Measurements from ENCODE around the gene LCE5A. TPM values are rescaled to one million over a fixed set of nuclear protein-coding genes. Genes with fewer than 3 reads are reported as not detected.

LCE5A gene
- total RNA-seq, 1 experiment from 2014 or later, result not detected

DNA sequence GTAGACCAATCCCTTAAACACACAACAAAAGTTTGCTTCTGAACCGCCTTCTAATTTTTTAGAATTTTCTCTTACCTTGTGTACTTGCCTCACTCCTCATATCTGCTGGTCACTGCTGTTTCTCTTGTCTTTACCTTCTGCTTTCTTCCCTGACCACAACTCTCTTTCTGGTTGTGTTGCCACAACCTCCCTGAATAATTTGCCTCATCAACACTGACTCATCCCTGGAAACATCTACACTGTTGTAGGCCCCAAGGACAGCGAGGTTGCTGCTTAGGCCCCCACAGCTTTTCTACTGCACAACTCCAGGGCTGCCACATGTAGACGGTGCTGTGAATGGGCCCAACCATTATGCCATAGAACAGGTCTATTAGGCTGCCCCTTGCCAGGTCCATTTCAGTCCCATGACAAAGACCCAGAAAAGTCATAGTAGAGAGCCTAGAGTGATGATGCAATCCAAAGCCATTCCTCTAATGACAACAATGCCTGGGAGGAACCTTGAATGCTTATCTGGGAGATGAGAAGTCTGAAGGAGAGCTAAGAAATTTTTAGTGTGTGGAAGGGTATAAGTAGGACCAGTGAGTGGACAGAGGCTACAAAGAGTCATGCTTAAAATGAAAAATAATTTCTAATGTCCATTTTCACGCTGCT lies 36.6 kb upstream of the LCE5A start:
- no peak for ATAC-seq
- CTCF ChIA-PET, result no interaction called here
- in situ Hi-C loops (cut with HindIII; ENCODE audit: low pct_unique_long_range_greater_than_20kb, low sequenced_read_pairs) (no loop called here), intact Hi-C loops (cut with micrococcal nuclease; ENCODE audit: unreplicated experiment) (no loop called here)
- no peaks in the 10 kb centered on the region for H3K9me3 ChIP-seq (ENCODE audit: control insufficient read depth, insufficient read depth, low read depth, low read length)
- no peak overlapping the region for H3K4me3 ChIP-seq (ENCODE audit: low read depth in 2 of 2, low read length in 2 of 2)
- no peak for DNase-seq (ENCODE audit: low read depth, low spot score)
- H3K4me1 ChIP-seq (ENCODE audit: control insufficient read depth, insufficient read depth, low read length), result no peaks in the 10 kb centered on the region
- TF ChIP-seq SIN3A (IDR thresholded peaks at IDR 0.05; ENCODE audit: borderline replicate concordance, insufficient read depth, low read depth, low read length) (no peak), POLR2AphosphoS5 (IDR thresholded peaks at IDR 0.05; ENCODE audit: low read depth, low read length) (no peak), TCF7L2 (IDR thresholded peaks at IDR 0.05; ENCODE audit: low read depth, low read length) (no peak)
- TF ChIP-seq, protein P1, sequence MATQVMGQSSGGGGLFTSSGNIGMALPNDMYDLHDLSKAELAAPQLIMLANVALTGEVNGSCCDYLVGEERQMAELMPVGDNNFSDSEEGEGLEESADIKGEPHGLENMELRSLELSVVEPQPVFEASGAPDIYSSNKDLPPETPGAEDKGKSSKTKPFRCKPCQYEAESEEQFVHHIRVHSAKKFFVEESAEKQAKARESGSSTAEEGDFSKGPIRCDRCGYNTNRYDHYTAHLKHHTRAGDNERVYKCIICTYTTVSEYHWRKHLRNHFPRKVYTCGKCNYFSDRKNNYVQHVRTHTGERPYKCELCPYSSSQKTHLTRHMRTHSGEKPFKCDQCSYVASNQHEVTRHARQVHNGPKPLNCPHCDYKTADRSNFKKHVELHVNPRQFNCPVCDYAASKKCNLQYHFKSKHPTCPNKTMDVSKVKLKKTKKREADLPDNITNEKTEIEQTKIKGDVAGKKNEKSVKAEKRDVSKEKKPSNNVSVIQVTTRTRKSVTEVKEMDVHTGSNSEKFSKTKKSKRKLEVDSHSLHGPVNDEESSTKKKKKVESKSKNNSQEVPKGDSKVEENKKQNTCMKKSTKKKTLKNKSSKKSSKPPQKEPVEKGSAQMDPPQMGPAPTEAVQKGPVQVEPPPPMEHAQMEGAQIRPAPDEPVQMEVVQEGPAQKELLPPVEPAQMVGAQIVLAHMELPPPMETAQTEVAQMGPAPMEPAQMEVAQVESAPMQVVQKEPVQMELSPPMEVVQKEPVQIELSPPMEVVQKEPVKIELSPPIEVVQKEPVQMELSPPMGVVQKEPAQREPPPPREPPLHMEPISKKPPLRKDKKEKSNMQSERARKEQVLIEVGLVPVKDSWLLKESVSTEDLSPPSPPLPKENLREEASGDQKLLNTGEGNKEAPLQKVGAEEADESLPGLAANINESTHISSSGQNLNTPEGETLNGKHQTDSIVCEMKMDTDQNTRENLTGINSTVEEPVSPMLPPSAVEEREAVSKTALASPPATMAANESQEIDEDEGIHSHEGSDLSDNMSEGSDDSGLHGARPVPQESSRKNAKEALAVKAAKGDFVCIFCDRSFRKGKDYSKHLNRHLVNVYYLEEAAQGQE (IDR thresholded peaks at IDR 0.05; ENCODE audit: insufficient read depth in 1 of 2, low read depth in 2 of 2, low read length in 1 of 2), result no peak
- TF ChIP-seq, protein P2, sequence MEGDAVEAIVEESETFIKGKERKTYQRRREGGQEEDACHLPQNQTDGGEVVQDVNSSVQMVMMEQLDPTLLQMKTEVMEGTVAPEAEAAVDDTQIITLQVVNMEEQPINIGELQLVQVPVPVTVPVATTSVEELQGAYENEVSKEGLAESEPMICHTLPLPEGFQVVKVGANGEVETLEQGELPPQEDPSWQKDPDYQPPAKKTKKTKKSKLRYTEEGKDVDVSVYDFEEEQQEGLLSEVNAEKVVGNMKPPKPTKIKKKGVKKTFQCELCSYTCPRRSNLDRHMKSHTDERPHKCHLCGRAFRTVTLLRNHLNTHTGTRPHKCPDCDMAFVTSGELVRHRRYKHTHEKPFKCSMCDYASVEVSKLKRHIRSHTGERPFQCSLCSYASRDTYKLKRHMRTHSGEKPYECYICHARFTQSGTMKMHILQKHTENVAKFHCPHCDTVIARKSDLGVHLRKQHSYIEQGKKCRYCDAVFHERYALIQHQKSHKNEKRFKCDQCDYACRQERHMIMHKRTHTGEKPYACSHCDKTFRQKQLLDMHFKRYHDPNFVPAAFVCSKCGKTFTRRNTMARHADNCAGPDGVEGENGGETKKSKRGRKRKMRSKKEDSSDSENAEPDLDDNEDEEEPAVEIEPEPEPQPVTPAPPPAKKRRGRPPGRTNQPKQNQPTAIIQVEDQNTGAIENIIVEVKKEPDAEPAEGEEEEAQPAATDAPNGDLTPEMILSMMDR (IDR thresholded peaks at IDR 0.05), result no peak
- no peaks in the 10 kb centered on the region for H3K27me3 ChIP-seq (ENCODE audit: control insufficient read depth, insufficient read depth, low read length)
- BruUV-seq (replicated peaks), result no TSS peak
- H3K27ac ChIP-seq (ENCODE audit: low read length), result no peak overlapping the region
- POLR2A ChIA-PET, result no interaction called here
- no peaks in the 10 kb centered on the region for H3K36me3 ChIP-seq (ENCODE audit: control insufficient read depth, insufficient read depth, low read length)

DNA sequence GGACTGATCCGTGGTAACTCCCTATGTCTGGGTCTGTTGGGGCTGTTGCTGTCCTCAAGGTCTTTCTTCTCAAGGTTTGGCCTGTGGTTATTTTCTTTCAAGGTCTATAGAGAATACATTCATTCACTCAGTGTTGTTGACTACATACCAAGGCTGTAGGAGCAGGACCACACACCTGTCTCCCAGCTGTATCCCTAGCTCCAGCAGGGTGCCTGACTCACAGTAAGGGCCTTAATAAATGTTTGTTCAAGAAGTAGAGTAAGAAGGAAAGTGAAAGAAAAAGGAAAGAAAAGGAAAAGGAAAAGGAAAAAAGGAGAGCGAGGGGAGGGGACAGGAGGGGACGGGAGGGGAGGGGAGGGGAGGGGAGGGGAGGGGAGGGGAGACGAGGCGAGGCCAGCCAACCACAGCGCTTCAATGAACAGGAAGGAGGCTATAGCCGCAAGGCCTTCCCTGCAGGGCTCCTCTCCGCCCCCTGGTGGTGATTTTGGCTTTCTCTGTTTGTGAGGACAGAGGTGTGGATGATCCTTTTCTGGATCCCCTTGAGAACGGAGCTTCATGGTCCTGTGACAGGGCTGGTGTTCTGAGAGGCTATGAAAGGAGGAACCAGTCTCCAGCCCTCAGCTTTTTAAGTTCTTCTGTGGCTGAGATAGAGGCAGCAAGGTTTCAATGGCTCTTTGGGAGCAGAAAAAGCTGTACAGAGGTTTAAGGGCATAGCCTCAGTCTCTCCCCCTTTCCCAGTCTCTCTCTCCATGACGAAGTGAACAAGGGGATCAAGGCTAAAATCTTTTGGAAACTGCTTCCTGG lies 30.6 kb upstream of the LCE5A start:
- in situ Hi-C loops (cut with HindIII; ENCODE audit: low pct_unique_long_range_greater_than_20kb, low sequenced_read_pairs) (no loop called here), intact Hi-C loops (cut with micrococcal nuclease; ENCODE audit: unreplicated experiment) (no loop called here)
- Histone ChIP-seq H3K27ac (ENCODE audit: low read length) (no peak overlapping the region), H3K9me3 (ENCODE audit: control insufficient read depth, insufficient read depth, low read depth, low read length) (no peaks in the 10 kb centered on the region), H3K27me3 (ENCODE audit: control insufficient read depth, insufficient read depth, low read length) (0 out of 2 replicates have a peak, but pooled peaks cover 3% of the 10 kb centered on the region), H3K4me1 (ENCODE audit: control insufficient read depth, insufficient read depth, low read length) (no peaks in the 10 kb centered on the region), H3K36me3 (ENCODE audit: control insufficient read depth, insufficient read depth, low read length) (no peaks in the 10 kb centered on the region), H3K4me3 (ENCODE audit: low read depth in 2 of 2, low read length in 2 of 2) (no peak overlapping the region)
- ChIA-PET CTCF (interaction anchor here (0.7 kb wide), 1 partner anchor 61 kb away, joined by 3 read pairs; no protein-coding TSS in a partner anchor), POLR2A (no interaction called here)
- no peak for DNase-seq (ENCODE audit: low read depth, low spot score)
- no TSS peak for BruUV-seq (replicated peaks)
- TF ChIP-seq, protein P2 (IDR thresholded peaks at IDR 0.05), result peak; percentile 77
- no peak for TF ChIP-seq TCF7L2 (IDR thresholded peaks at IDR 0.05; ENCODE audit: low read depth, low read length)
- ATAC-seq, result peak; percentile 92
